Activated CD8-positive, alpha-beta memory T cell treated with anti-CD3 and anti-CD28 coated beads, Interleukin-2, amount 50 U/mL, for 24 hours (primary cell): ENCODE results near the gene TRIP11.

Source experiments
- DNase-seq: peaks from one replicate; pipeline ENCODE4 v3.0.0-alpha.2; 2020; ENCODE audit errors: extremely low read depth

The TRIP11 gene

DNA sequence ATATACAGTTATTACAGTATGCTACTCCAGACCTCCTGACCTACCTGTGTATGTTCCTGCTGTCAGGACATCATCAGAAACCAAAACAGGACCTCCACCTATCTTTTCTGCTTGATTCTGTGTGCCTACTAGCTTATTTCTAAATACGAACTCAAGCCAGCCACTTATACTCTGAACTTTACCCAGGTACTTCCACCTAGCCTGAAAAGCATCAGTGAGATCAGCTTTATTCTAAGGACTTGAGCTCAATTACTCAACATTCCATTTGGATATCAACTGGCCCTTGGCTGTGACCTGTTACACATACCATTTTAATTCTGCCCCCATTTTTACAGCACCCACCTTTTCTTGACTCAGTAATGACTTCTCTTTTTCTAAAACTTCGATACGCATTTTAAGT, 29.2 kb downstream of the TRIP11 start:
- DNase-seq = no peak

DNA sequence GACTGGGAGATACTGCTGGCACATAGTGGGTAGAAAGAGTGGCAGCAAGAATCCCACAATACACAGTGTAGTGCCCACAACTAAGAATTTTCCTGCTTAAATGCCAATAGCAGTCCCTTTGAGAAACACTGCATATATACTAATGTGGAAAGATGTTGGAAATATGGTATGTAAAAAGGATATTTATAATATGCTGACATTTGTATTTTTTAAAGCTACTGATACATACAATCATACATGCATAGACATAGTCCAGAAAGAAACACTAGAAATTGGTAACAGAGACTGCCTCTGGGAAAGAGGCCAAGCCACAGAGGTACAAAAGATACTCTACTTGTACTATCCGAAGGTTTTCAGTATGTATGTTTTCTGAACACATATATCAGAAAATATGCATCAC, 30.3 kb downstream of the TRIP11 start:
- DNase-seq = no peak

DNA sequence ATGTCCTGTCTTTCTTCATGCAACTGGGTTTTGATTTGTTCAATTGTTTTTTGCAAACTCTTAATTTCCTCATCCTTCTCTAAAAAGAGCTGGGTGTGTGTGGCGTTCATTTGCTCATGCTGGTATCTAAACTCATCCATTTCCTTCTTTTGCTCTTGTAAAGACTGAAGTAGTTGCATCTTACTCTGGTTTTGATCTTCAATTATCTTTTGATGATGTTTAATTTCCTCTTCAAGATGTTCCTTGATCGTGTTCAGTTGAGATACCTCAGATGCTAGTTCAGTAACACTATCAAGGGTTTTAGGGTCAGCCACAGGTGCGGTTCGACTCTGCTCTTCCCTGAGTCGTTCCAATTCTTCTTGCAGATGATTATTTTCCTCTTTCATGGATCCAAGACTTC, 34.8 kb downstream of the TRIP11 start:
- no peak for DNase-seq

DNA sequence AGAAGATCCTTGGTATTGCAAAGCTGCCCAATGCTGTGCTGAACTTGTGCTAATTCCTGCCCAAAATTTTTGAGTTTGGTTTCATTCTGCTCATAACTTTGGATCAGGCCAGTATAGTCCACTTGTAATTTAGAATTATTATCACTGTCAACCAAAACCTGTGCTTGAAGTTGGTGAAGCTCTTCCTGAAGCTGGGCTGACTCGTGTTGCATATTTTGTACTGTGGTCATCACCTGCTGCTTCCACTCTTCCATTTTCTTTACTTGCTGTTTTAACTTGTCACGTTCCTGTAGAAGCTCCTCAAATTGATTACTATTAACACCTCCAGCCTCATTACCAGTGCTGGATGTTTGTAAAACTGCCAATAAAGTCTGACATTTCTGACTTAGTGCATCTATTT, 35.8 kb downstream of the TRIP11 start:
- DNase-seq = no peak

DNA sequence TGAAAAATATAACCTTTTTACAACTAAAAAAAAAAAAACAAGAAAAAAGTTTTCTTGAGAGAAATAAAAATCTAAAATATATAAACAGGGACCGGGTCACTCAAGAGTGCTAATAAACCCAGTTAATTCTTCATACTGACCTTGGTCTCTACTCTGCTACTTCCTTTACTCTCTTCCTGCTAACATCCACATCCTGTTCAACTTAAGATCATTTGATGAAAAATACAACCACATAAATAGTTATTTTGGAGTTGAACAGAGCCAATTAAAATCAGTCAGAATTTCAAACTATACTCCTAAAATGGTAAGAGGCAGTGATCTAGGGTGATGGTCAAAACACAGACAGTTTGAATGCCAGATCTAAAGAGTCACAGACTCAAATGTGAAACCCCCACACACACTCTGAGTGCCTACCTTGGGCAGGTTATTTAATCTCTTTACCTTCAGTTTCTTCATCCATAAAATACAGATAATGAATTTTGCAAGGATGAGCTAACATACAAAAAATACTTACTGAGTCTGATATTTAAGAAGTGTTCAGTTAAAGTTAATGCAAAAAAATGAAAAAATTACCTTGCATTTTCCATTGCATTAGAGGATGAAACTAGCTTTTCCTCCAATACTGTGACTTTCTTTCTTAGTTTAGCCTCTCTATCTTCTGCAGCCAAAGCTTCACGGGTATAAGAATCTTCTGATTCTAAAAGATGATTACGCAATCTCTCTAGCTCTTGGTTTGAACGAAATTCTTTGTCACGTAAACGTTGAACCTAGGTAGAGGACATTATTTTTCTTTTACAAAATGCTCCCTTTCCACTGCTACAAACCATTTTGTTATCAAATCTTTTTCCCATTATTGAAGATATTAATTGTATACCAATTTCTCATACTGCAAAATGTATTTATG, 40.9 kb downstream of the TRIP11 start:
- no peak for DNase-seq

DNA sequence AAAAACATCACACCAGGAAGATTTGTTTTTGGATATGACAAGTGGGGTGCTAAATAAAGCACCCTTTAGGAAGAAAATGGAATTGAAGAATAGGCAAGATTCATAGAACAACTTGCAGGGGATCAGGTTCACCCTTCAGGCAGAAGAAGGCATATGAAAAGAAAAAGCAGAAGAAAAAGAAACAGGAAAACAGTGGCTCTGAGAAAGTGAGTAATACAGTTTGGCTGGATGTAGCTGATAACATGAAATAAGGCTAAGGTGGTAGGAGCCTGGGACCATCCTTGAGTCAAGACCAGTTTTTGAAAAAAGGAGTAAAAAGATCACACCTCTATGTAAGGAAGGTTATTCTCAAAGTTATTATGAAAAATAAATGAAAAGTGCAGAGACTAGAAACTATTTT, 42.4 kb downstream of the TRIP11 start:
- DNase-seq = no peak

DNA sequence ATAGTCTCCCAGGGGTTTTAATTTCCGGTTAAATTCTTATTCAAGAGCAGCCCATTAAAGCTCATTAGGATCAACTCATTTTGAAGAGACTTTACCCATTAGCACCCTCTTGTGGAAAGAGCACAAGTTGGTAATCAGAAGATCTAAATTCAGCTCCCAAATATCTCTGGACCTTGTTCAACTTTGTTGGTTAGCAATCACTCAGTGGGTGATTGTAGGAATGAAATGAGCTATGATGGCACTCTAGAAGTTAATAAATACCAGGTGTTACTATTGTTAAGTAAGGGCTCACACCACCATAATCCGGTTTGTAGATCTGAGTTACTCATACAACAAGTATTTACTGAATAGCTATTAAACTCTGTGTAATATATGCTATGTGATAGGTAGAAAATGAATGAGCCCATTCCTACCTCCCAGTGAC, 42.9 kb downstream of the TRIP11 start:
- no peak for DNase-seq

DNA sequence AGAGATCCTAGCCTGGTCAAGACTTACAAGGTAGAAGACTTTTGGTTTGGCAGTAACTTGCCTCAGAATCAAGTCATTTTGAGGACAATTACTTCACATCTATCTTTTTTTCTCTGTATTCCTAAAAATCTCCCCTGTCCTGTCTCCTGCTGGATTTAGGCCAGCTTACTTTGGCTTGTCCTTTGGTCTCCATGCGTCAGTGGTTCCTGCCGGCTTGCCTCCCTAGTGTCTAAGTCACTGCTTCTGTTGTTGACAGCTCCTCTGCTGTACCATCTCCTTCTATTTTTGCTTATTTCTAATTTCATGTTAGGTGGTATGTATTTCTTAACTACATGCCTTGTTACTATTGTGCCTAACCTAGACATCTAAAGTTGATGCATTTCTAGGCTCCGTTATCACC, 52.7 kb downstream of the TRIP11 start:
- no peak for DNase-seq

DNA sequence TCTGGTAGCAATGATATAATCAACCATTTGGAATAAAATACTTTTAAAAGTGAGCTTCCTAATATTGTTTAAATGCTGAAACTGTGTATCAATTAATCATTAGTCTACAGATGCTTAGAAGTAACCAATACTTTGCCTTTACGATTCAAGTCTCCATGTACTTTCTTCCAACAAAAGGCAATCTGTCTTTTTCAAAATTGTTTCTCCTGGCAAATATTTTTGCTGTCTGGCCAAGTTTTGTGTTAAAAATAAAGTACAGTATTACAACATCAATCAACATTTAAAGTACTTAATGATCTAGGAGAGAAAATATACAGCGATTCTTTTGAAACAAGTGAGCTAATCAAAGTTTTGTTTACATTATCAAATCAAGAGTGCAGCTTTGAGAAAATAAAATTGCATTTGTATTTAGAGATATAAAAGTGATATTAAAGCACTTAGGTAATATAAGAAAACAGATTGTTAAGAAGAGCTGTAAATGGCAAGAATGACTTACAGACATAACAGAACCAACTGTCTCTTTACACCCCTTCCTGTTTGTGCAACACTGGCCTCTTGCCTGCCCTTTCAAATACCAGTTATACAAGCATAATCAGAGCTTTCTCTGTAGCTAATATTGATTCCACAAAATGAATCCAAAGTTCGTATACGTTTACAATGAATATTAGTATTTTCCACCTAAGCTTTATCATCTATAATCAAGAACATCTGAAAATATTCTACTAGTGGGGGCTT, 54.2 kb downstream of the TRIP11 start:
- DNase-seq = no peak

DNA sequence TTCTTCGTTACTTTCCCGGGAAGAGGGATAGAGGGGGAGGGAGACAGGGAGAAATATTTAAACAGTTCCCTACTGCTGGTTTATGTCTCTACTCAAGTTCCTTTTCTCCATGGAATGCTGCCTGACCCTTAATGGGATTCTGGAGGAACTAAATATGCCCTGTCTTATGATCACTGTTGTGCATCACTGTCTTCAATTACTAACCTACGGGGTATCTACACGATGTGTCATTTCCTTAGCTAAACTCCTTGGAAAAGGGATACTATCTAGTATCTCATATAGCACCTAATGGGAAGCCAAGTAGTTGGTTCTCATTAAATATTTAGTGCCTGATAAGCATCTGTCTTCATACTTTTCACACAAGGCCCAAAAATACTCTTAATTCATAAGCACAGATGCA, 54.9 kb downstream of the TRIP11 start:
- DNase-seq = no peak

DNA sequence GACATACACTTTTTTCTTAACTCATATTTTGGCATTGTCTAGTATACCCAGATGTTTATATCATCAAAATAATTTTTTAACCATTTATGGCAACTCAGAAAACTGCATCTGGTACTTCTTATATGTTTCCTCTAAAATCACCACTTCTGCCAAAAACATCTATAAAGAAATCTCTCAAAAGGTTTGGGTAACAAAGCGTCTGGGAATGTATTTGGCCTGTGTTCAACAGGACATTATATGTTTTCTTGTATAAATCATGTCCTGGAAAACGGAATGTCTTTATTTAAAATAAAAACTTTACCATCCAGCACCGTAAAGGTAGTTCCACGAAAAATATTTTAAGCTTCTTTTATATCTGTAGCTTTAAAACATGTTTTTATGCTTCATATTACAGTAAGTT, 56.3 kb downstream of the TRIP11 start:
- no peak for DNase-seq

DNA sequence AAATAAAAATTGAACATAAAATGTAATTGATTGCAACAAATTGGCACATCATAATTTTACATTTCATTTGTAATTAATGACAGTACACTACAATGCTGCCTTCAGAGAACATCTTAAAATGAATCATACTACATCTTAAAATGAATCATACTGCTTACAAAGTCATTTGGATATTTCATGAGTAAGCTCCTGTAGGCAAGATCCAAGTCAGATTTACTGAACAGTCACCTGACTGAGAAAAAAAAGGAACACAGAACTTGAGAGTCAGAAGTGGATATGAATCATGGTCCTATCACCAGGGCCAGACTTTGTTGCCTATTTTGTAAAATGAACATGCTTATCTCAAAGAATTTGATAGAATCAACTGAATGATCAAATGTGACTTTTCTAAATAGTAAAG, 59.7 kb downstream of the TRIP11 start:
- no peak for DNase-seq

DNA sequence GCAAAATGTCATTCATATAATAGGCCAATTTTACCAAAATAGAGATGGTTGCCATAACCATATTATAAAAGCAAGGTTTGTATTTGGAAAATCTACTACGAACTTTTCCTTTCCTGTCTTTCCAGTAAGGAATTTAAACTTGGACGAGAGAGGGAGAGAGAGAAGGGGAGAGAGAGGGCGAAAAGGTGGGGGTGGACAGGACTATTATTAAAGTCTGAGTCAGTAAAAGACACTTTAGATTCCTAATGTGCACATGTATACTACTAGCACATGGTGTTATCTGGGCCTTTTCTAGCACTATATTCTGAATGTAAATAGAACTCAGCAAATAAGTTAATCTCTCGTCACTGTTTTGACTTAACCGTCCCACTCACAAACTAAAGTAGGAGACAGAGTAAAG, 62.0 kb downstream of the TRIP11 start:
- DNase-seq = no peak

DNA sequence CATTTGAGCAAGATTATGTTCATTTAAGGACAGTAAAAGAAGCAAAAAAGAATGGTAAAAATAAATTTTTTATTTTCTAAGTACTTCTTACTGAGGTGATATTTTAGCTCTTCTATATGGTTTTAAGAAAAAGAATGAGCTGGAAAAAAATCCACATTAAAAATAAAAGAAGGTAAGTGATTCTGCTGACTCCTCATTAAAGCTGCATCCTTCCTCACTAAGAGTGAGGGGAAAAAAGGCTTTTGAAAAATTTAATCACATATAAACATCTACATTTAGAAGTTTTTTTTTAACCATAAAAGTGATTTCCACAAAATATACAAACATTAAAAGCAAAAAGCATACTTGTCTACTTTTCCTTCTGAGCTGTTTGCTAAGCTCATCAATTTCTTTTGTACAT, 64.1 kb downstream of the TRIP11 start:
- DNase-seq = no peak

DNA sequence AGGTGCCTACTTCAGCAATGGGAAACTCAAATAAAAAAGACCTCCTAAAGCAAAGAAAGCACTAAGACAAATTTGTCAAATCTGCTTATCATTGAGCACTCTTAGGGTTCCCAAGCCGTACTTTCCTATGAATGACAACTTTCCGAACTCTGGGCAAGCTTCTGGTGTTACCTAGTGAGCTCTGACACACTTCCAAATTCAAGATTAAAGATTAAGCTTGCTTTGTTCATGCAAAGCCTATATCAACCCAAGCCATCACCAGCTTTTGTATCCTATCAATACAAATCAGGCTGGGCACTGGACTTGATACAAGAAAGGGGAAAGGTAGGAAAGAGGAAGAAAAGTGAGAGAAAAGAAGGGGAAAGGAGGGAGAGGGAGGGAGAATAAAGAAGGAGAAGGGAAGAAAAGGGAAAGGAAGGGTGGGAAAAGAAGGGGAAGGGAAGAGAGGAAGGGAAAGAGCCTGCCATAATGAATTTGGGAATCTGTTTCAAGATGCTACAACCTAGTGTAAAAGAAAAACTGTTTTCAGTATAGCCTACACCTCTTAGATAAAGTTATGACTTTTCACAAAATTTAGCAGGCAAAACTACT, 68.6 kb downstream of the TRIP11 start:
- DNase-seq = no peak

DNA sequence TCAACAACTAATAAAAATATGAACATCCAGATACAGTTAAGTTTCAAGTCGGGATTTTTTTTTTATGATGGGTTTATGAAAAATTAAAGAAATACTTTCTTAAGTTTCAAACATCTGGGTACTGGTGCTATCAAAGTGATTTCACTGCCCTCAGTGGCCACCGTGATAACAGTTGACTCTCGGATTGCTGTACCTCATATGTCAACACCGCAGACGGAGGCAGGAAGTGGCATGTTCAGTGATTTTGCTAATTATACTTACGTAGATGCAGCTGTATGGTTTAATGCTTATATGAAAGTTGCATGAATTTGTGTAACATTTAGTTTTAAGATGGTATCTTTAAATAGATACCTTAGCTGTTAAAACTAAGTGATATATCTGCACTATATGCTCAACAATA, 71.6 kb downstream of the TRIP11 start:
- DNase-seq = no peak

DNA sequence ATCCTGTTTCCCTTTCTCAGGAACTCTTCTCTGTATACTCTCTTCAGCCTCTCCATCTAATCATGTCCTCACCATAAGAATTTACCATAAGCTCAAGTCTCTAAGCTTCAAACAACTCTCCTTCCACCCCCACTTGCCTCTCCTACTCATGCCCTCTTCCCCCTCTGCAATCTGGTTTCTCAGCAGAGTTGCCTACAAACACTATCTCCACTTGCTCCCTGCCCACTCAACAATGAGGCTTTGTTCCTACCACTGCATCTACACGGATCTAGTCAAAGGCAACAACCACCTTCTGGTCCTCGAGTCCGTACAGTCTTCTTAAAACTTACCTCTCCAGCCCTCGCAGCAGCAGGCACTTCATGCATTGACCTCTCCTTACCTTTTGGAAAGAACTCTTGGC, 75.1 kb downstream of the TRIP11 start:
- DNase-seq = no peak

DNA sequence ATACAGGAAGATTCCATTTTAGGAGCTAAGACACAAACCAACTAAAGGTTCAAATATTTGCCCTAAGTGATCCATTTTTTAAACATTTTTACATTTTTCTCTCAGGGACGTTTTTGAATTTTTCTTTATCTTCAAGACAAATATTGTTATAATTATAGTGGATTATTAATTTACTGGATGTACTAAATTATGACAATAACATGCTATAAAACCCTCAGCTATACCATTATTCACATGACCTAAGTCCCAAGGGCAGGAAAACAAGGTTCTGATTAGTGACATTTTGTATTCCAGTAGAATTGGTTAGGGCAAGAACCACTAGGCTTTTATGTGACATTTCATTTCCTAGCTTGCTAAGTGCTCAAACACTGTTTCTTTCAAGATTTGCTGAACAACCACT, 75.8 kb downstream of the TRIP11 start:
- no peak for DNase-seq

DNA sequence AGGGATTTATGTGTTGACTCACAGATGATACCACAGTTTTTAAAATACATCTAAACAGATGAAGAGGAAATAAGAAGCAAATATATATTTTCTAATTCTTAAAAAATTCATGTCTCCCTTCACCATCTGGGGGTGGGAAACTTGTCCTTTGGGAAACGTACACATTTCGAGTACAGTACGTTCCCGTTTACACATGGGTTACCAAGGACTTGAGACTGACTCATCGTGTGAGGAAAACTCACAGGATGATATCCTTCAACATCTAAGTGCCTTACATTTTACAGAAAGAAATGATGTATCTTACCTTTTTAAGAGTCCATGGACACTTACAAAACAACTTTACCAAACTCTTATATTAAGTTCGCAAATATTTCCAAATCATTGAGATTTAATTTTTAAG, 76.4 kb downstream of the TRIP11 start:
- no peak for DNase-seq

DNA sequence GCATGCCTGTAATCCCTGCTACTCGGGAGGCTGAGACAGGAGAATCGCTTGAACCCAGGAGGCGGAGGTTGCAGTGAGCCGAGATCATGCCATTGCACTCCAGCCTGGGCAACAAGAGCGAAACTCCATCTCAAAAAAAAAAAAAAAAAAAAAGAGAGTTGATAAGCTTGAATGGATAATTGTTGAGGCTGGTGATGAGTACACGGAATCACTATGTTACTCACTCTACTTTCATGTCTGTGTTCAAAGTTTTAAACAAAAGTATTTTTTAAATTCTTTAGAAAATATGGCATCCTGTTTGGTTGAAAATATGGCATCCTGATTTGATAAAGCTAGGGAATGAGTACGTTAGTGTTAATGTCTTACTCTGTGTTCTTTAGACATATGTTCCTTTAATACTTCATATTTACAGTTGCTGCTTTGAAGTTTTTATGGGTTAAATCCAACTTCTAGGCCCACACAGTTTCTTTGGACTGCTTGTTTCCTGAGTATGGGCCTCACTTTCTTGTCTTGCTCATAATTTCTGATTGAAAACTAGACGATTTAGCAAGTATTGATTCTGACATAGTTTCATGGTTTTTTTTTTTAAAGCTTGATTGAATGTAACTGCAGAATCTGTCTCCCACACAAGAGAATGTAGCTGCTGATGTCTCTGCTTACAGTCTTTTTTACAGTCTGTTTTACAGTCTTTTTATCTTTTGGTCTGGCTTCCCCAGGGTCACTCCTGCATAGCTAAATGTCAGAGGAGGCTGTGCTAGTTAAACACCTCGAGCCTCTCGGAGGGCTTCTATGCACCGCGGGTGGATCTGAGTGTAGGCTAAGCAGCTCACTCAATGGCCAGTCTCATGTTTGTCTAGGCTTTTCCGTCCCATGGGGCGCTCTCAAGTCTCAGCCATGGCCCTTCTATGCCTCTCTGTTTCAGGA, 78.3 kb downstream of the TRIP11 start:
- no peak for DNase-seq

DNA sequence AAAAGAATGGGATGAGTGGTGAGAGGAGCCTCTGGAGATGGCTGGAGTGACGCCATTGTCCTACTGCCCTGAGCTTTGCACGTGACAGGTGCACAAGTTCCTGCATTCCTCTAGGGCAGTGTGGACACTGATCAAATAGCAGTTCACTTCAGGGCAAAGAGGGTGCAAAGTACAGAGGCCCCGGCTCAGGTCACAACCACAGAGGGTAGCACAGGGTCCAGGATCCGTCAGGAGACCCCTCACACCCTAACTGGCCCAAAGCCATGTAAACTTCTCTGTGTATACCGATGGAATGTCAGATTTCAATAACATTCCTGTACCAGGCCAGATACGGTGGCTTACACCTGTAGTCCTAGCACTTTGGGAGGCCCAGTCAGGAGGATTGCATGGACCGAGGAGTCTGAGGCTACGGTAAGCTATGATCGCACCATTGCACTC, 82.0 kb downstream of the TRIP11 start:
- DNase-seq = no peak

DNA sequence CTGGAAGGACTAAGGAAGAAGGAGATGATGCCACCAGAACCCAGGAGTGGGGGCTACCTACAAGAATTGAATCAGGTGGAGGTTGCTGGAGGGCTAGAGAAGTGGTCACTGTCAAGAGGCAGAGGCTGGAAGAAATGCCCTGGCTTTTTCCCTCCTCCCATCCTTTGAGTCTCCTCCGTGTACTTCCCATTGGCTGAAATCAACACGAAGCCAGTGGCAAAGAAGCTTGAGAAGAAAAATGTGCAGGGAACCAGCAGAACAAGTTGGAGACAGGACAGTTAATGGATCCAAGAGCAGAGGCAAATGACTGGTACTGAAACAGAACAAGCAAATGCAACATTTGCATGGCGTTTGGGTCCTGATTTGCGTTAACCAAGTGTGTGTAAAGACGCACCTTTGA, 83.2 kb downstream of the TRIP11 start:
- no peak for DNase-seq
